ENCODE data around the gene COQ3. TPM values are rescaled to one million over a fixed set of nuclear protein-coding genes. Genes with fewer than 3 reads are reported as not detected.
"Not testable (repeated sequence)": the region's sequence is repeated elsewhere in the genome, so short reads cannot be mapped to it uniquely, and the experiment has no call there.

Gene COQ3
- total RNA-seq, 1 experiment from 2014 or later: 14.4 TPM

GRCh38 chr6:99338188-99338587 is 55.8 kb downstream of the COQ3 start:
- no peaks in the 10 kb centered on the region for H3K79me2 ChIP-seq (ENCODE audit: low read depth)
- intact Hi-C loops (cut with micrococcal nuclease; ENCODE audit: unreplicated experiment): loop anchor here (10.0 kb wide), 1 partner anchor 227 kb away; the partner anchor contains the start of gene CCNC
- CTCF ChIA-PET: no interaction called here
- H3K9me2 ChIP-seq (ENCODE audit: insufficient read depth): no peaks in the 10 kb centered on the region
- H3K9me3 ChIP-seq (ENCODE audit: insufficient read depth, low read depth): no peaks in the 10 kb centered on the region
- TF ChIP-seq EZH2 (IDR thresholded peaks at IDR 0.05; ENCODE audit: low read depth) (no peak), CTCF (conservative IDR thresholded peaks at IDR 0.05) (no peak)
- no peaks in the 10 kb centered on the region for H3K27me3 ChIP-seq (ENCODE audit: insufficient read depth, low read depth)
- no peak overlapping the region for H3K4me3 ChIP-seq
- no peak overlapping the region for H3K4me2 ChIP-seq
- POLR2A ChIA-PET (ENCODE audit: unreplicated experiment): no interaction called here
- BruUV-seq (replicated peaks): no TSS peak
- H4K20me1 ChIP-seq (ENCODE audit: insufficient read depth): no peaks in the 10 kb centered on the region; the same call in 1 of the 2 replicates
- H2AFZ ChIP-seq: no peak overlapping the region
- no peaks in the 10 kb centered on the region for H3F3A ChIP-seq (ENCODE audit: insufficient read depth, low read depth)
- H3K4me1 ChIP-seq (replicated peaks; ENCODE audit: insufficient read depth): no peaks in the 10 kb centered on the region
- no peak overlapping the region for H3K27ac ChIP-seq
- no peak for DNase-seq
- no peaks in the 10 kb centered on the region for H3K36me3 ChIP-seq (ENCODE audit: low read depth)

GRCh38 chr6:99335298-99335697 is 58.7 kb downstream of the COQ3 start:
- H3K79me2 ChIP-seq (ENCODE audit: low read depth); H4K20me1 ChIP-seq (ENCODE audit: insufficient read depth); DNase-seq; H3K36me3 ChIP-seq (ENCODE audit: low read depth); H3K27ac ChIP-seq; H2AFZ ChIP-seq; H3K4me1 ChIP-seq (replicated peaks; ENCODE audit: insufficient read depth); H3K4me2 ChIP-seq; H3K9me2 ChIP-seq (ENCODE audit: insufficient read depth); BruUV-seq (replicated peaks); CTCF ChIA-PET; H3K9me3 ChIP-seq (ENCODE audit: insufficient read depth, low read depth); POLR2A ChIA-PET (ENCODE audit: unreplicated experiment); H3F3A ChIP-seq (ENCODE audit: insufficient read depth, low read depth); H3K4me3 ChIP-seq; H3K27me3 ChIP-seq (ENCODE audit: insufficient read depth, low read depth): not testable (repeated sequence)
- intact Hi-C loops (cut with micrococcal nuclease; ENCODE audit: unreplicated experiment): loop anchor here (2.0 to 10.0 kb wide), 2 partner anchors 90 to 230 kb away; partner anchors contain the start of genes CCNC and PNISR

GRCh38 chr6:99334526-99335127 is 59.4 kb downstream of the COQ3 start:
- Histone ChIP-seq H3K36me3 (ENCODE audit: low read depth) (no peaks in the 10 kb centered on the region), H3K79me2 (ENCODE audit: low read depth) (no peaks in the 10 kb centered on the region), H3F3A (ENCODE audit: insufficient read depth, low read depth) (no peaks in the 10 kb centered on the region; the same call in 1 of the 2 replicates), H3K4me3 (no peak overlapping the region), H2AFZ (peak overlapping the region; percentile 45; the same call in 1 of the 2 replicates), H3K9me2 (ENCODE audit: insufficient read depth) (no peaks in the 10 kb centered on the region), H3K9me3 (ENCODE audit: insufficient read depth, low read depth) (no peaks in the 10 kb centered on the region), H3K27ac (no peak overlapping the region), H4K20me1 (ENCODE audit: insufficient read depth) (no peaks in the 10 kb centered on the region; the same call in 1 of the 2 replicates), H3K4me2 (no peak overlapping the region), H3K27me3 (ENCODE audit: insufficient read depth, low read depth) (no peaks in the 10 kb centered on the region), H3K4me1 (replicated peaks; ENCODE audit: insufficient read depth) (no peaks in the 10 kb centered on the region)
- TF ChIP-seq CTCF (conservative IDR thresholded peaks at IDR 0.05) (peak; percentile 80), EZH2 (IDR thresholded peaks at IDR 0.05; ENCODE audit: low read depth) (no peak)
- DNase-seq: peak; percentile 20 to 55
- BruUV-seq (replicated peaks): no TSS peak
- CTCF ChIA-PET: interaction anchor here (0.6 to 1.0 kb wide), 3 partner anchors 59 to 90 kb away, joined by 4 to 5 read pairs (median 5); partner anchors contain the start of gene PNISR
- POLR2A ChIA-PET (ENCODE audit: unreplicated experiment): no interaction called here
- intact Hi-C loops (cut with micrococcal nuclease; ENCODE audit: unreplicated experiment): loop anchor here (2.0 to 10.0 kb wide), 4 partner anchors 90 to 488 kb away; partner anchors contain the start of genes CCNC and PNISR

Measured in PC-9 (cell line).